H9 (cell line): Measurements from ENCODE around the gene RNF215. TPM values are rescaled to one million over a fixed set of nuclear protein-coding genes. Genes with fewer than 3 reads are reported as not detected.
A peak's percentile ranks its signal among the peaks of the same experiment; 100 is the strongest.

Experiments used
- DNase-seq: peaks from one replicate; pipeline ENCODE4 v3.0.0-alpha.2; 2017
- H2AFZ ChIP-seq: one replicate; pipeline ENCODE4 v1.6.1; 2013; ENCODE audit warnings: mild to moderate bottlenecking, low read length, control low read depth, moderate library complexity
- H2AK5ac ChIP-seq: 2 replicates; pipeline ENCODE4 v1.6.1; 2013; ENCODE audit warnings: low read length, control low read depth, mixed read lengths; ENCODE audit not compliant: insufficient read length
- H2BK120ac ChIP-seq: one replicate; pipeline ENCODE4 v1.6.1; 2013; ENCODE audit warnings: low read depth, mild to moderate bottlenecking, low read length, control low read depth, inconsistent platforms; ENCODE audit not compliant: poor library complexity, severe bottlenecking
- H2BK12ac ChIP-seq: 2 replicates; pipeline ENCODE4 v1.6.1; 2013; ENCODE audit warnings: low read length, control low read depth, mixed read lengths, low read depth; ENCODE audit not compliant: insufficient read length
- H2BK15ac ChIP-seq: 2 replicates; pipeline ENCODE4 v1.6.1; 2013; ENCODE audit warnings: low read depth, low read length, control low read depth
- H2BK20ac ChIP-seq: one replicate; pipeline ENCODE4 v1.6.1; 2013; ENCODE audit warnings: low read depth, mild to moderate bottlenecking, low read length, control low read depth, inconsistent platforms; ENCODE audit not compliant: poor library complexity, severe bottlenecking
- H2BK5ac ChIP-seq: 2 replicates; pipeline ENCODE4 v1.6.1; 2013; ENCODE audit warnings: low read length, control low read depth, mixed read lengths; ENCODE audit not compliant: insufficient read length
- H3K14ac ChIP-seq: 2 replicates; pipeline ENCODE4 v1.6.1; 2013; ENCODE audit warnings: low read length, control low read depth; ENCODE audit not compliant: insufficient read depth
- H3K18ac ChIP-seq: 2 replicates; pipeline ENCODE4 v1.6.1; 2013; ENCODE audit warnings: low read depth, mild to moderate bottlenecking, mixed read lengths, low read length, control low read depth; ENCODE audit not compliant: insufficient read length
- H3K23ac ChIP-seq: 2 replicates; pipeline ENCODE4 v1.6.1; 2013; ENCODE audit warnings: low read length, control low read depth, mixed read lengths, low read depth; ENCODE audit not compliant: insufficient read length
- H3K23me2 ChIP-seq: 2 replicates; pipeline ENCODE4 v1.6.1; 2013; ENCODE audit warnings: low read depth, mild to moderate bottlenecking, mixed read lengths, low read length, control low read depth; ENCODE audit not compliant: insufficient read length, poor library complexity, severe bottlenecking
- H3K27ac ChIP-seq: 2 replicates; pipeline ENCODE4 v1.5.1; 2013; ENCODE audit warnings: low read length, control low read depth, mixed read lengths, low read depth; ENCODE audit not compliant: insufficient read length
- H3K27me3 ChIP-seq: 2 replicates; pipeline ENCODE4 v1.6.1; 2013; ENCODE audit warnings: low read length, control low read depth, inconsistent platforms; ENCODE audit not compliant: insufficient read depth
- H3K4ac ChIP-seq: 2 replicates; pipeline ENCODE4 v1.6.1; 2013; ENCODE audit warnings: low read depth, mild to moderate bottlenecking, control low read depth, inconsistent platforms, low read length, moderate library complexity
- H3K4me1 ChIP-seq: 2 replicates; pipeline ENCODE4 v1.6.1; 2013; ENCODE audit warnings: low read length, control low read depth, inconsistent platforms; ENCODE audit not compliant: insufficient read depth
- H3K4me2 ChIP-seq: 2 replicates; pipeline ENCODE4 v1.6.1; 2013; ENCODE audit warnings: low read length, control low read depth, mixed read lengths; ENCODE audit not compliant: insufficient read length, insufficient read depth
- H3K56ac ChIP-seq: 2 replicates; pipeline ENCODE4 v1.6.1; 2013; ENCODE audit warnings: low read depth, mild to moderate bottlenecking, mixed read lengths, low read length, control low read depth; ENCODE audit not compliant: insufficient read length
- H3K79me1 ChIP-seq: 2 replicates; pipeline ENCODE4 v1.6.1; 2013; ENCODE audit warnings: low read depth, mild to moderate bottlenecking, moderate library complexity, low read length, control low read depth, inconsistent platforms; ENCODE audit not compliant: insufficient read depth, poor library complexity, severe bottlenecking
- H3K79me2 ChIP-seq: 2 replicates; pipeline ENCODE4 v1.6.1; 2013; ENCODE audit warnings: low read length, control low read depth, inconsistent platforms; ENCODE audit not compliant: insufficient read depth
- H3K9ac ChIP-seq: 2 replicates; pipeline ENCODE4 v1.6.1; 2013; ENCODE audit warnings: low read length, control low read depth, mixed read lengths; ENCODE audit not compliant: insufficient read length; ENCODE audit errors: extremely low read depth
- H3K9me3 ChIP-seq: one replicate; pipeline ENCODE4 v1.6.1; 2013; ENCODE audit warnings: low read depth, low read length, inconsistent platforms; ENCODE audit not compliant: control insufficient read depth
- H3T11ph ChIP-seq: one replicate; pipeline ENCODE4 v1.6.1; 2013; ENCODE audit warnings: mild to moderate bottlenecking, low read length, control low read depth, inconsistent platforms
- H4K20me1 ChIP-seq: one replicate; pipeline ENCODE4 v1.6.1; 2013; ENCODE audit not compliant: control insufficient read depth, insufficient read length, insufficient read depth
- H4K5ac ChIP-seq: 2 replicates; pipeline ENCODE4 v1.6.1; 2013; ENCODE audit warnings: low read depth, mild to moderate bottlenecking, mixed read lengths, low read length, control low read depth; ENCODE audit not compliant: insufficient read length
- H4K8ac ChIP-seq: replicated peaks from 2 replicates; pipeline ENCODE4 v1.6.1; 2013; ENCODE audit warnings: low read length, control low read depth, mixed read lengths, low read depth; ENCODE audit not compliant: insufficient read length
- H4K91ac ChIP-seq: 2 replicates; pipeline ENCODE4 v1.6.1; 2013; ENCODE audit warnings: low read depth, mild to moderate bottlenecking, moderate library complexity, mixed read lengths, low read length, control low read depth; ENCODE audit not compliant: insufficient read length
- H3K27ac Mint-ChIP-seq, 3 experiments: 2 replicates in 2 of 3; 3 replicates in 1 of 3; pipeline ENCODE4 v1.8.0; 2020 to 2021; ENCODE audit warnings: mixed read lengths in 3 of 3, mild to moderate bottlenecking in 1 of 3, moderate library complexity in 1 of 3
- H3K27me3 Mint-ChIP-seq: 2 replicates; pipeline ENCODE4 v1.8.0; 2021; ENCODE audit warnings: low read depth, mild to moderate bottlenecking, moderate library complexity, mixed read lengths
- H3K36me3 Mint-ChIP-seq, 3 experiments: 2 replicates in 2 of 3; 3 replicates in 1 of 3; pipeline ENCODE4 v1.8.0; 2020 to 2021; ENCODE audit warnings: low read depth in 3 of 3, mixed read lengths in 3 of 3; ENCODE audit not compliant: insufficient read depth in 1 of 3
- H3K4me1 Mint-ChIP-seq, 2 experiments: 2 replicates each; pipeline ENCODE4 v1.8.0; 2020; ENCODE audit warnings: mixed read lengths in 2 of 2
- H3K4me3 Mint-ChIP-seq, 2 experiments: 2 replicates in 1 of 2; 3 replicates in 1 of 2; pipeline ENCODE4 v1.8.0; 2020 to 2021; ENCODE audit warnings: mild to moderate bottlenecking in 2 of 2, mixed read lengths in 2 of 2, moderate library complexity in 1 of 2
- H3K9me3 Mint-ChIP-seq, 2 experiments: 2 replicates in 1 of 2; 3 replicates in 1 of 2; pipeline ENCODE4 v1.8.0; 2020; ENCODE audit warnings: mild to moderate bottlenecking in 2 of 2, mixed read lengths in 2 of 2, moderate library complexity in 1 of 2
- WGBS: extraction: QIAGEN DNeasy Blood & Tissue Kit; methylation state at CpG from one replicate; pipeline ENCODE4 v1.1.7; 2013; ENCODE audit warnings: missing lambda C conversion rate, low lambda C conversion rate, mixed read lengths; ENCODE audit not compliant: insufficient read length; ENCODE audit errors: extremely low coverage; 5-methylcytosine and 5-hydroxymethylcytosine counted together
- total RNA-seq: library from RNA; stranded (reverse); gene quantifications from 2 replicates; pipeline ENCODE4 v1.2.1, GENCODE V29; 2021
- TF ChIP-seq, protein P1 (sequence below): fragments of 200-600 bp; sonication (generic); conservative IDR thresholded peaks from 3 replicates; pipeline ENCODE4 v1.8.0; 2021; ENCODE audit warnings: antibody characterized with exemption, mild to moderate bottlenecking

The RNF215 gene
- total RNA-seq, 1 experiment from 2014 or later = 24.5 TPM

- Mint-ChIP-seq H3K4me3 (peak overlapping the region; percentile 29 to 88; a peak in 2 of 5 replicates), H3K36me3 (peaks cover 0 to 7% (median 3%) of the 10 kb centered on the region in 3 experiments; a peak in 3 of 7 replicates), H3K27ac (no peak overlapping the region), H3K27me3 (peaks cover 43% of the 10 kb centered on the region), H3K4me1 (peaks cover 29 to 33% of the 10 kb centered on the region in 2 experiments), H3K9me3 (no peaks in the 10 kb centered on the region; a peak in 1 of 5 replicates)
- TF ChIP-seq, protein P1, sequence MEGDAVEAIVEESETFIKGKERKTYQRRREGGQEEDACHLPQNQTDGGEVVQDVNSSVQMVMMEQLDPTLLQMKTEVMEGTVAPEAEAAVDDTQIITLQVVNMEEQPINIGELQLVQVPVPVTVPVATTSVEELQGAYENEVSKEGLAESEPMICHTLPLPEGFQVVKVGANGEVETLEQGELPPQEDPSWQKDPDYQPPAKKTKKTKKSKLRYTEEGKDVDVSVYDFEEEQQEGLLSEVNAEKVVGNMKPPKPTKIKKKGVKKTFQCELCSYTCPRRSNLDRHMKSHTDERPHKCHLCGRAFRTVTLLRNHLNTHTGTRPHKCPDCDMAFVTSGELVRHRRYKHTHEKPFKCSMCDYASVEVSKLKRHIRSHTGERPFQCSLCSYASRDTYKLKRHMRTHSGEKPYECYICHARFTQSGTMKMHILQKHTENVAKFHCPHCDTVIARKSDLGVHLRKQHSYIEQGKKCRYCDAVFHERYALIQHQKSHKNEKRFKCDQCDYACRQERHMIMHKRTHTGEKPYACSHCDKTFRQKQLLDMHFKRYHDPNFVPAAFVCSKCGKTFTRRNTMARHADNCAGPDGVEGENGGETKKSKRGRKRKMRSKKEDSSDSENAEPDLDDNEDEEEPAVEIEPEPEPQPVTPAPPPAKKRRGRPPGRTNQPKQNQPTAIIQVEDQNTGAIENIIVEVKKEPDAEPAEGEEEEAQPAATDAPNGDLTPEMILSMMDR = no peak
- no peak overlapping the region for H2AK5ac ChIP-seq
- no peak overlapping the region for H2AFZ ChIP-seq
- H2BK12ac ChIP-seq = no peak overlapping the region
- no peak overlapping the region; the same call in 1 of the 2 replicates for H3K14ac ChIP-seq
- H3K4me1 ChIP-seq = peaks cover 6% of the 10 kb centered on the region; the same call in 1 of the 2 replicates
- no peak overlapping the region for H3K4me2 ChIP-seq
- no peak for DNase-seq
- no peak overlapping the region for H2BK5ac ChIP-seq
- no peak overlapping the region for H2BK20ac ChIP-seq
- H4K8ac ChIP-seq = no peak overlapping the region
- no peak overlapping the region for H4K5ac ChIP-seq
- no peaks in the 10 kb centered on the region for H3K79me1 ChIP-seq
- H3K27ac ChIP-seq = no peak overlapping the region
- H2BK120ac ChIP-seq = no peak overlapping the region
- peaks cover 7% of the 10 kb centered on the region for H3K23me2 ChIP-seq
- H3K18ac ChIP-seq = no peak overlapping the region
- H4K20me1 ChIP-seq = no peaks in the 10 kb centered on the region
- H3K9ac ChIP-seq = no peak overlapping the region
- H4K91ac ChIP-seq = no peak overlapping the region
- H3K4ac ChIP-seq = no peak overlapping the region
- no peak overlapping the region for H3T11ph ChIP-seq
- H3K27me3 ChIP-seq = peaks cover 4% of the 10 kb centered on the region; the same call in 1 of the 2 replicates
- no peak overlapping the region for H3K56ac ChIP-seq
- no CpG with 5 or more reads among the region's 25 CpGs for WGBS
- H3K9me3 ChIP-seq = no peaks in the 10 kb centered on the region
- no peak overlapping the region for H2BK15ac ChIP-seq
- no peaks in the 10 kb centered on the region for H3K79me2 ChIP-seq
- H3K23ac ChIP-seq = no peak overlapping the region
Measured at GRCh38 chr22:30398685-30399680, 11.8 kb upstream of the RNF215 start.
